GM19238 (cell line): ENCODE results near the gene LIN7A.

Source experiments
- DNase-seq: peaks from one replicate; pipeline ENCODE4 v3.0.0; 2011; ENCODE audit warnings: low spot score; ENCODE audit not compliant: insufficient read length

LIN7A gene

DNA sequence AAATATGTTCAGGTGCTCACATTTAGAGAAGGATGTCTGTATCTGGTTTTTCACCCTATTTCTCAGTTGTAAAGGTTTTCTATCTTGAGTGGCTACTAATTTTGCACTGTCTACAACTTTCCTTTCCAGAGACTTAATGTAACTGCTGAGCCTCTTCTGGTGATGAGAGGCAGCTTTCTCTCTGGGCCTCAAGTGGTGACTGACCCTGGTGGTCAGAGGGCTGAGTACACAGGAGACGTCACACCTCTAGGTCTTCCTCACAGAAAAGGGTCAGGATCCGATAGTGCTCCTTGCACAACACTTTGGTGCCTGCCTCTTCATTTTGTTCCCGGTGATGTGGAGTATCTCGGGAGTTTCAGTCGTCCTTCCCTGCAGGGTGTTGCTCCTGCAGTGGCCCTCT lies 76.8 kb downstream of the LIN7A start:
- DNase-seq = no peak

- DNase-seq = no peak
Observed at GRCh38 chr12:80860206-80860605, 77.5 kb downstream of the LIN7A start.

- no peak for DNase-seq
Observed at GRCh38 chr12:80858356-80858755, 79.4 kb downstream of the LIN7A start.

GRCh38 chr12:80857311-80857710 lies 80.4 kb downstream of the LIN7A start:
- DNase-seq = no peak

DNA sequence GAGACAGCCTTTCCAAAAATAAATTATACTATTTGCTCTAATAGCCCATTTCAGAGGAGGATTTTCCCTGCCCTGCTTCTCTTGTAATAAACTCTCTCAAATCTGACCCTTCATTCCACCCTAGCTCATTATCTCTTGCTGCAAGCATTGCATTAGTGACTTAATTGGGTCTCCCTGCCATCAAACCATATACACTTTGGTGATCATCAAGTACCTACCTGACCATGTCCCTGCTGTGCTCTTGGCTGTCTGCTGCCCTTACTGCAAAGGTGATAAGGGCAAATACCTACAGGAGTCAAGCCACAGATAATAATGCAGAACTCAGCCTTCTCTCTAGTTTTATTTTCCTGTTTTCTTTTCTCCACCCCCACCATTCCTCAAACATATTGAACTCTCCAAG lies 88.4 kb downstream of the LIN7A start:
- no peak for DNase-seq

DNA sequence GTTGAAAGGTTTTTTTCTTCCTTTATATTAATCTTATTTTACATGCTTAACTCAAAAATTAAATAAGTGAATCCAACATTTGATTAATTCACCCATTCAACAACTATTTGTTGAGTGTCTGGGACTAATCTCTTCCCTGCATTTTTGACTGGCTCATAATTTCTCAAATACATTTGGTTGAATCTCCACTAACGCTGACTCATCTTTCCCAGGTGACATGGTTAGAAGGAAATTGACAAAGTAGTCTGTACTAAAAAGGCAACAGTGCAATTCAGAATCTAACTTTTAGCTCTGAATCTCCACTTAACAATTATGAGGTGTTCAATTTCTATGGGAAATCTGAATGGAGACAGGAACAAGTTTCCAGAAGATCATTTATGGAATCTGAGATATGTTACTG lies 88.9 kb downstream of the LIN7A start:
- DNase-seq = no peak

GRCh38 chr12:80847575-80847974 lies 90.2 kb downstream of the LIN7A start:
- no peak for DNase-seq

DNA sequence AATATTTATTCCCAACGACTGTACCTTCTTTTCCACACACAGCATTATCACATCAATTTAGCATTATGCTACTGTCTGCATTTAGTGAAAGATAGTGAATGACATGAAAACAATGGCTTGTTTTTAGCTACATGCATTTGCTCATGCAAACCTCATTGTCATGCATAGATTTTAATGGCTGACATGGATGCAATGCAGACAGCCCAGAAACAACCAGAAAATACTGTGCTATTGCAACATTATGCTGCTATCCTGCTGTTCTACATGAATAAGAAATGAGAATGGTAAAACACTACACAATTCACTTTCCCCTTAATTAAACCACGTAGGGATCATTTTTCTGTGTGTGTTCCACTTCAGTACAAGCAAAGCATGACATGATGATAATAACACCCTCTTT lies 90.8 kb downstream of the LIN7A start:
- DNase-seq = no peak

GRCh38 chr12:80845639-80846038 lies 92.1 kb downstream of the LIN7A start:
- DNase-seq = no peak

DNA sequence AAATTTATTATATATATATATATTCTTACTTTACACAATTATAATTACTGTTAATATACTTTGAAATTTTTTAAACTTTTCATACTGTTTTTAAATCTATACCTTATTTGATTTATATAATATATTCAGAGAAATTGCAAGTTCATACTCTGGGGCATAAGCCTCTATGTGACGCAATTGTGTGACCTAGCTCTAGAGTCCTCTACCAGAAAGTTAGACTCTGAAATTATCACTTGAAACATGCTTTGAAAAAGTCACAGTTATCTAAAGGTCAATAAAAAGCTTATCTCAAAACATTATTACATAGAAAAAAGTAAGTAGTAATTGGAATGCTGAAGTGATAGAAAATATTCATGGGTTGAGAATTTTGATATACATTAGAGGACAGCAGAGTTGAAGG lies 93.8 kb downstream of the LIN7A start:
- no peak for DNase-seq

DNA sequence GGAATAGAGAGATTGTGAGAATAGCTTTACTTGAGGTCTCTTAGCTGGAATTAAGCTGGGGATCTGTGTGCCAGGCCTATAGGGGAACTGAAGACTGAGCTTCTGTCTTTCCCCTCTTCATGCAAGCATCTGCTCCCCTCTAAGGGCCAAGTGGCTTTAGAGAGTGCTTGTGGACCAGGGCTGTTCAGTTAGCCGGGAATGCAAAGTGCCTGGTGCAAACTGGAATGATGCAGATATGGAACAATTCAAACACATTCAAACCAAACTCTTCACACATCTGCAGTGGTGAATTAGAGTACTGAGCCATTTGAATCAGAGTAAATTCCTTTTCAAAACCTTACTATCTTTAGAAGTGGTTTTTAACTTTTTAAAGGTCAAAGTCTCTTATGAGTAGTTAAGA lies 99.0 kb downstream of the LIN7A start:
- DNase-seq = no peak

GRCh38 chr12:80838024-80838658 lies 99.6 kb downstream of the LIN7A start:
- DNase-seq = no peak

GRCh38 chr12:80837342-80837978 lies 100.3 kb downstream of the LIN7A start:
- DNase-seq = no peak

DNA sequence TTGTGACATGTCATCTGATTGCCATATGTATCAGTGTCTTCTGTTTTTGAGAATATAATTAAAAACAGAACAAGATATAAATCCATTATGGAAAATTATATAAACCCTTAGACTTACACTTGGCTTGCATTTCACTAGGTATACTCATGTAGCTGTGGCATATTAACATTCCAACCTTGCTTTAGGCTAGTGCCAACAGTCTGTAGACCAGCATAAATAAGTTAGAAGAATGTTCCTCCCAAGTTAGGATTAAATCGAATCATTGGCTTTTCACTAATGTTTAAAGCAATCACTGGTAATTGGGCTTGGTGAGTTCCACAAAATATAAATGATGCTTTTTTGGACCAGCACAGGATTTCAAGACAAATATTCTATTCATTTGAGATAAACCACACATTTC lies 103.0 kb downstream of the LIN7A start:
- DNase-seq = no peak

GRCh38 chr12:80830533-80831088 lies 107.1 kb downstream of the LIN7A start:
- no peak for DNase-seq

GRCh38 chr12:80829767-80830166 lies 108.0 kb downstream of the LIN7A start:
- no peak for DNase-seq

DNA sequence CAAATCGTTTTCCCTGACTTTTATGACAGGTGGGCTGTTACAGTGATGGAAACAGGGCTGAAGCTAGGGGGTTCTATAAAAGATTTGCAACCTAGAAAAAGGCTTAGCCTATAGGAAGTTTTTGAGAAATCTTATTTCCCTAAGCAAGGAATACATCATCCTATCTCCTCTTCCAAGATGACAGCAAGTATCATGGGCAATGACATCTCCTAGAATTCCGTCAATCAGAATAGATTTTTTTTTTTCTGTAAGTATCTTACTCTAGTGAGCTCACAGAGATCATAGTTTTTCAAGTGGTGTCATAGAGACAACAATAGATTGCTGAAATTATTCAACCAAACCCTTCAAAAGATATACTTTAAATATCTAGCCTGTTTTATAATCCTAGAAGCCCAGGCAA lies 112.2 kb downstream of the LIN7A start:
- no peak for DNase-seq

- DNase-seq = no peak
Observed at GRCh38 chr12:80823393-80823792, 114.3 kb downstream of the LIN7A start.

GRCh38 chr12:80821513-80822000 lies 116.2 kb downstream of the LIN7A start:
- DNase-seq = no peak

GRCh38 chr12:80818878-80819277 lies 118.9 kb downstream of the LIN7A start:
- DNase-seq = no peak

DNA sequence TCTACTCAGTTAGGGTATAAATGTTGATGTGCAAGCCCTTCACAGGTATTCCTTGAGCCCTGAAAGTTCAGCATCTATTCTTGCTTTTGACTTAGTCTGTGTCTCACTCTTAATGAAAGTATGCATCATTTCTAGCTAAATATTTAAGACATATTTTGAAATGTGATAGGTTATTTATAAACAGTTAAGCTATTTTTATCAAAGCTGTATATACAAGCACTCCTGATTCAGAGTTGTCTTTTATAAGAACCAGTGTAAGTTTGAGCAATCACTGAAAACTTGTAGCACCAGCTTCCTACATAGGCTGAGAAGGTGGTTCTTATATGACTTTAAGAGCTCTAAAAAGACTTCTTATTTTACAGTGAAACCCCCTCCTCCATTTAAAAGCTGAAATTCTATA lies 122.4 kb downstream of the LIN7A start:
- DNase-seq = no peak

- DNase-seq = no peak
Observed at GRCh38 chr12:80814453-80814852, 123.3 kb downstream of the LIN7A start.

GRCh38 chr12:80813820-80814219 lies 123.9 kb downstream of the LIN7A start:
- no peak for DNase-seq
